Hepatocyte (in vitro differentiated cells): ENCODE measurements around the gene SGMS1.

Experiments
- EZH2 ChIP-seq: fragments of 200-600 bp; sonication (generic); IDR thresholded peaks from 2 replicates; pipeline ENCODE4 v1.6.1; 2016; ENCODE audit warnings: antibody characterized with exemption, mild to moderate bottlenecking, borderline replicate concordance
- EZH2phosphoT487 ChIP-seq: fragments of 200-600 bp; sonication (generic); IDR thresholded peaks from one replicate; pipeline ENCODE4 v1.6.1; 2018; ENCODE audit warnings: antibody characterized with exemption, mild to moderate bottlenecking, low read depth, moderate library complexity; ENCODE audit not compliant: unreplicated experiment, severe bottlenecking

DNA sequence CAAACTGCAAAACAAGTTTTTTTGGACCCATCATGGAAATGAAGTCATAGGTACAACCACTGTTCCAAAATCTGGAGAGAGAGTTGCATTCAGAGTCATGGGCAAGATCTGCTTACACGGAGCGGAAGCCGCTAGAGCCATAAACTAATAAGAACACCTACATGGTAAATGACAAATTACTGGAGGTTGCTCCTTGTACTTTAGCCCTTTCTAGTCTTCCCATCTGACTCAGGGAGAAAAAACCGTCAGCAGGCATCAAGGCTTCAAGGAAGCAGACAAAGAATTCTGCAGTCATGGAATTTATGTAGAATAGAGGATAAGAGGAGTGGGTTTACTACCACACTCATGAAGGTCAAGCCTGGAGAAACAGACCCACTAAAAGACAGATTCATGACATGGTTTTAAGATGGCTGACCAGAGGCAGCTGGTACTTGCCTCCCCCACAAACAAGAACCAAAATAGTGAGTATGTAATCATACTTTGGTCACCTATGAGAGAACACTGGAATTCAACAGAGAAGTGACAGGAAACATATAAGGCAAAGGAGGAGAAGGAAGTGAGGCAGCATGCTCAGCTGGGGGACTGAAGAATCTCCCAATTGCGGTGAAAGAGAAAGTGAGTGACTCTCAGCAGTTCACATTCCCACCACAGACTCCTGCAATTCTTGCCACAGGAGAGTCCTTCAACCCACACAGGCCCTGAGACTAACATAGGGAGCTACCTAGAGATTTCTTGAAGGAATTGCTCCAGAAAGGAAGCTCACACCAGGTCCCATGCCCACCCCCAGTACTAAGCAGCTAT is 330.0 kb downstream of the SGMS1 start:
- TF ChIP-seq EZH2phosphoT487 (no peak), EZH2 (no peak)
